ENCODE measurements around the gene ALG9. TPM values are rescaled to one million over a fixed set of nuclear protein-coding genes. Genes with fewer than 3 reads are reported as not detected.

Gene ALG9
- polyA plus RNA-seq, 1 donor from 2014 or later = 92.1 TPM

GRCh38 chr11:111912535-111912934 is 41.2 kb upstream of the ALG9 start, which contains the start of gene HSPB2:
Gene HSPB2, plus strand, starts transcription at chr11:111912734. Its CDS starts 96 bp downstream, at chr11:111912830.
- Histone ChIP-seq H3K79me2 (replicated peaks; ENCODE audit: insufficient read depth, low read length) (no peaks in the 10 kb centered on the region), H3K4me2 (ENCODE audit: low read length) (no peak within 1 kb of the TSS), H3K9ac (ENCODE audit: low read length) (no peak within 1 kb of the TSS), H3F3A (ENCODE audit: insufficient read depth, low read length, poor library complexity, severe bottlenecking) (no peaks in the 10 kb centered on the region), H3K27me3 (ENCODE audit: insufficient read depth, low read depth, low read length) (no peaks in the 10 kb centered on the region), H3K9me2 (ENCODE audit: insufficient read depth, low read length) (no peaks in the 10 kb centered on the region), H3K36me3 (ENCODE audit: insufficient read depth, low read length) (no peaks in the 10 kb centered on the region), H4K20me1 (ENCODE audit: insufficient read depth) (no peaks in the 10 kb centered on the region), H3K9me3 (ENCODE audit: low read length) (no peaks in the 10 kb centered on the region), H3K27ac (ENCODE audit: low read length) (no peak within 1 kb of the TSS), H2AFZ (ENCODE audit: low read depth, low read length) (no peak within 1 kb of the TSS), H3K4me3 (ENCODE audit: low read length) (no peak within 1 kb of the TSS)
- no peak for TF ChIP-seq EZH2 (IDR thresholded peaks at IDR 0.05; ENCODE audit: borderline replicate concordance, insufficient read depth, low read length, poor library complexity, severe bottlenecking)
- no peak for TF ChIP-seq MXI1 (conservative IDR thresholded peaks at IDR 0.05; ENCODE audit: poor library complexity, severe bottlenecking)
- no peak for TF ChIP-seq TAF1 (IDR thresholded peaks at IDR 0.05; ENCODE audit: low read depth)
- no peak for TF ChIP-seq REST (IDR thresholded peaks at IDR 0.05; ENCODE audit: borderline replicate concordance)
- TF ChIP-seq, protein P1, sequence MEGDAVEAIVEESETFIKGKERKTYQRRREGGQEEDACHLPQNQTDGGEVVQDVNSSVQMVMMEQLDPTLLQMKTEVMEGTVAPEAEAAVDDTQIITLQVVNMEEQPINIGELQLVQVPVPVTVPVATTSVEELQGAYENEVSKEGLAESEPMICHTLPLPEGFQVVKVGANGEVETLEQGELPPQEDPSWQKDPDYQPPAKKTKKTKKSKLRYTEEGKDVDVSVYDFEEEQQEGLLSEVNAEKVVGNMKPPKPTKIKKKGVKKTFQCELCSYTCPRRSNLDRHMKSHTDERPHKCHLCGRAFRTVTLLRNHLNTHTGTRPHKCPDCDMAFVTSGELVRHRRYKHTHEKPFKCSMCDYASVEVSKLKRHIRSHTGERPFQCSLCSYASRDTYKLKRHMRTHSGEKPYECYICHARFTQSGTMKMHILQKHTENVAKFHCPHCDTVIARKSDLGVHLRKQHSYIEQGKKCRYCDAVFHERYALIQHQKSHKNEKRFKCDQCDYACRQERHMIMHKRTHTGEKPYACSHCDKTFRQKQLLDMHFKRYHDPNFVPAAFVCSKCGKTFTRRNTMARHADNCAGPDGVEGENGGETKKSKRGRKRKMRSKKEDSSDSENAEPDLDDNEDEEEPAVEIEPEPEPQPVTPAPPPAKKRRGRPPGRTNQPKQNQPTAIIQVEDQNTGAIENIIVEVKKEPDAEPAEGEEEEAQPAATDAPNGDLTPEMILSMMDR (IDR thresholded peaks at IDR 0.05; ENCODE audit: poor library complexity, severe bottlenecking) = no peak
- no peak for TF ChIP-seq EP300 (conservative IDR thresholded peaks at IDR 0.05; ENCODE audit: poor library complexity, severe bottlenecking)
- no peak for TF ChIP-seq SMC3 (conservative IDR thresholded peaks at IDR 0.05; ENCODE audit: poor library complexity)
- no peak for TF ChIP-seq POLR2AphosphoS5 (IDR thresholded peaks at IDR 0.05)
- no peak for TF ChIP-seq RAD21 (conservative IDR thresholded peaks at IDR 0.05)

DNA sequence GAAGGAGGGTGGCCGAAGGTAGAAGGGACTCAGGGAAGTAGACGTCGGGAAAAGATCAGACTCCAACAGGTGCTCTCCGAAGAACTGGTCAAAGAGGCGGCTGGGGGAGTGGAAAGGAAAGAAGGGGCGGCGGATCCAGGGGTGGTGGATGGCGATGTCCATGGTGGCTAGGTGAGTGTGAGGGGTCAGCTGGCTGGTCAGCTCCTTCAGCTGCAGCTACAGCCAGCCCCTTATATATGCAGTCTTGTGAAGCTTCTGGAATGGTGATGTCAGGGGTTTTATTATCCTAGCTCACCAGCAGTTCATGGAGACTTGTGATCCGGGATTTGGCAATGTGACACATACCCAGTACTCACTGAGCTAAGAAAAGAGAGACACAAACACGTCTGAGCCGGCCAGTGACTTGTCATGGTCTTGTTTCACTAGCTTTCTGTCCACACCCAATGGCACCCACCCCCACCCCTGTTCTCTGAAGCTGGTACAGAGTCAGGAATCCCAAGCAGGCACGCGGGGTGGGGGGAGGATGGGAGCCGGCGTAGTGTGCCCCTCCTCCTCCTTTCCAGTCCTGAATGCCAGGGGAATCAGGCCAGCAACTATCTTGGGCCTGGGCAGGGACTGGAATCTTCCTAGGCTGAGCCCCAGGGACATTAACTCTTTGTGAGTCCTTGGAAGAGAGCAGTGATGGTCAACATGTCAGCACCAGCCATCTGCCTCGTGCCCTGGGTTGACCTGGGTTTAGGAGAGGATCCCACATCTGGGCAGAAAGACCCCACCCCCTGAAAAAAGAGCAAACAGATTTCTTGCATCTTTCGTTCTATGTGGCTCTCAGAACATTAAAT is 40.4 kb upstream of the ALG9 start, which contains the start of gene CRYAB:
Gene CRYAB, minus strand, starts transcription at position 208 of the 839 bp plus-strand sequence. Its CDS starts 46 bp downstream, at position 162.
- Histone ChIP-seq H3K4me3 (ENCODE audit: low read length) (no peak within 1 kb of the TSS), H3K36me3 (ENCODE audit: insufficient read depth, low read length) (no peaks in the 10 kb centered on the region), H4K20me1 (ENCODE audit: insufficient read depth) (no peaks in the 10 kb centered on the region), H3K9me2 (ENCODE audit: insufficient read depth, low read length) (no peaks in the 10 kb centered on the region), H3K4me2 (ENCODE audit: low read length) (no peak within 1 kb of the TSS), H3K79me2 (replicated peaks; ENCODE audit: insufficient read depth, low read length) (no peaks in the 10 kb centered on the region), H3K27me3 (ENCODE audit: insufficient read depth, low read depth, low read length) (no peaks in the 10 kb centered on the region), H3K9me3 (ENCODE audit: low read length) (no peaks in the 10 kb centered on the region), H2AFZ (ENCODE audit: low read depth, low read length) (no peak within 1 kb of the TSS), H3K27ac (ENCODE audit: low read length) (no peak within 1 kb of the TSS), H3K9ac (ENCODE audit: low read length) (no peak within 1 kb of the TSS), H3F3A (ENCODE audit: insufficient read depth, low read length, poor library complexity, severe bottlenecking) (no peaks in the 10 kb centered on the region)
- TF ChIP-seq, protein P1 (IDR thresholded peaks at IDR 0.05; ENCODE audit: poor library complexity, severe bottlenecking) = no peak
- TF ChIP-seq EP300 (conservative IDR thresholded peaks at IDR 0.05; ENCODE audit: poor library complexity, severe bottlenecking) (no peak), RAD21 (conservative IDR thresholded peaks at IDR 0.05) (no peak), REST (IDR thresholded peaks at IDR 0.05; ENCODE audit: borderline replicate concordance) (no peak), SMC3 (conservative IDR thresholded peaks at IDR 0.05; ENCODE audit: poor library complexity) (no peak), MXI1 (conservative IDR thresholded peaks at IDR 0.05; ENCODE audit: poor library complexity, severe bottlenecking) (no peak), POLR2AphosphoS5 (IDR thresholded peaks at IDR 0.05) (no peak), EZH2 (IDR thresholded peaks at IDR 0.05; ENCODE audit: borderline replicate concordance, insufficient read depth, low read length, poor library complexity, severe bottlenecking) (no peak), TAF1 (IDR thresholded peaks at IDR 0.05; ENCODE audit: low read depth) (no peak)

All from neural cell (in vitro differentiated cells).